Skeletal muscle satellite cell (primary cell): Measurements from ENCODE around the gene FGF11. TPM values are rescaled to one million over a fixed set of nuclear protein-coding genes. Genes with fewer than 3 reads are reported as not detected.

Experiments
- H3K27me3 ChIP-seq: 2 replicates; pipeline ENCODE4 v1.7.0; 2013; ENCODE audit warnings: low read length; ENCODE audit not compliant: control insufficient read depth, insufficient read depth
- H3K36me3 ChIP-seq: 2 replicates; pipeline ENCODE4 v1.7.0; 2013; ENCODE audit warnings: mild to moderate bottlenecking, control low read depth, low read length; ENCODE audit not compliant: insufficient read depth
- H3K4me1 ChIP-seq: 2 replicates; pipeline ENCODE4 v1.7.0; 2013; ENCODE audit warnings: low read length; ENCODE audit not compliant: control insufficient read depth, insufficient read depth
- H3K4me2 ChIP-seq: 2 replicates; pipeline ENCODE4 v1.7.0; 2013; ENCODE audit warnings: mild to moderate bottlenecking, low read length
- H3K4me3 ChIP-seq: 2 replicates; pipeline ENCODE4 v1.7.0; 2013; ENCODE audit warnings: low read length
- H3K9ac ChIP-seq: 2 replicates; pipeline ENCODE4 v1.7.0; 2013; ENCODE audit warnings: mild to moderate bottlenecking, low read depth, low read length, moderate library complexity
- H3K9me3 ChIP-seq: replicated peaks from 2 replicates; pipeline ENCODE4 v1.7.0; 2013; ENCODE audit warnings: mild to moderate bottlenecking, control low read depth, low read length
- total RNA-seq: library from RNA; depleted of rRNA; stranded (reverse); fragments of >200 nt; gene quantifications from 2 replicates; pipeline ENCODE4 v1.2.3, GENCODE V29; 2012; rRNA removed

The FGF11 gene
- total RNA-seq = 0.25 and 2.4 TPM in 2 replicates

- no peaks in the 10 kb centered on the region for H3K9me3 ChIP-seq
- H3K36me3 ChIP-seq = no peaks in the 10 kb centered on the region
- peaks cover 9% of the 10 kb centered on the region for H3K27me3 ChIP-seq
- peak within 1 kb of the TSS; percentile 90 for H3K4me2 ChIP-seq
- peak within 1 kb of the TSS; percentile 66 for H3K4me3 ChIP-seq
- H3K4me1 ChIP-seq = peaks cover 52% of the 10 kb centered on the region
- peak within 1 kb of the TSS; percentile 43 for H3K9ac ChIP-seq
Observed at GRCh38 chr17:7439462-7440112, at the start of gene FGF11. Gene FGF11 (plus strand): TSS chr17:7439512. CDS start chr17:7439621, 109 bp downstream.

GRCh38 chr17:7389924-7390910, 49.1 kb upstream of the FGF11 start:
- H3K27me3 ChIP-seq = no peaks in the 10 kb centered on the region
- no peak overlapping the region for H3K4me2 ChIP-seq
- H3K9me3 ChIP-seq = no peaks in the 10 kb centered on the region
- peaks cover 50% of the 10 kb centered on the region for H3K36me3 ChIP-seq
- peaks cover 10% of the 10 kb centered on the region for H3K4me1 ChIP-seq
- no peak overlapping the region for H3K4me3 ChIP-seq
- H3K9ac ChIP-seq = no peak overlapping the region

GRCh38 chr17:7391307-7391706, 48.0 kb upstream of the FGF11 start:
- Histone ChIP-seq H3K9ac (no peak overlapping the region), H3K4me2 (no peak overlapping the region), H3K27me3 (no peaks in the 10 kb centered on the region), H3K36me3 (peaks cover 50% of the 10 kb centered on the region), H3K9me3 (no peaks in the 10 kb centered on the region), H3K4me1 (peaks cover 10% of the 10 kb centered on the region), H3K4me3 (no peak overlapping the region)

GRCh38 chr17:7392696-7393612, 46.4 kb upstream of the FGF11 start:
- H3K4me3 ChIP-seq = peak overlapping the region; percentile 76
- H3K4me1 ChIP-seq = peaks cover 10% of the 10 kb centered on the region
- peak overlapping the region; percentile 86 for H3K9ac ChIP-seq

GRCh38 chr17:7393613-7394451, 45.5 kb upstream of the FGF11 start:
- H3K36me3 ChIP-seq = peaks cover 39% of the 10 kb centered on the region
- no peaks in the 10 kb centered on the region for H3K9me3 ChIP-seq
- H3K27me3 ChIP-seq = no peaks in the 10 kb centered on the region
- H3K4me2 ChIP-seq = peak overlapping the region; percentile 95
- peak overlapping the region; percentile 76 for H3K4me3 ChIP-seq
- H3K9ac ChIP-seq = peak overlapping the region; percentile 86
- H3K4me1 ChIP-seq = peaks cover 10% of the 10 kb centered on the region

More at GRCh38 chr17:7392696-7393612, 46.4 kb upstream of the FGF11 start:
- peaks cover 48% of the 10 kb centered on the region for H3K36me3 ChIP-seq
- peak overlapping the region; percentile 95 for H3K4me2 ChIP-seq
- no peaks in the 10 kb centered on the region for H3K27me3 ChIP-seq
- no peaks in the 10 kb centered on the region for H3K9me3 ChIP-seq

- Histone ChIP-seq H3K36me3 (peaks cover 31% of the 10 kb centered on the region), H3K4me2 (peak within 1 kb of the TSS; percentile 95), H3K9me3 (no peaks in the 10 kb centered on the region), H3K27me3 (no peaks in the 10 kb centered on the region), H3K4me3 (peak within 1 kb of the TSS; percentile 76), H3K9ac (peak within 1 kb of the TSS; percentile 86), H3K4me1 (peaks cover 10% of the 10 kb centered on the region)
Observed at GRCh38 chr17:7394452-7395191, 44.7 kb upstream of the FGF11 start, which contains the start of gene PLSCR3. Gene PLSCR3 (minus strand): TSS chr17:7394525. CDS start chr17:7394110, 415 bp downstream.

GRCh38 chr17:7396147-7396546, 43.2 kb upstream of the FGF11 start:
- Histone ChIP-seq H3K4me2 (no peak overlapping the region), H3K4me3 (no peak overlapping the region), H3K9ac (no peak overlapping the region), H3K36me3 (peaks cover 16% of the 10 kb centered on the region), H3K27me3 (no peaks in the 10 kb centered on the region), H3K9me3 (no peaks in the 10 kb centered on the region), H3K4me1 (peaks cover 14% of the 10 kb centered on the region)

GRCh38 chr17:7398612-7399011, 40.7 kb upstream of the FGF11 start:
- Histone ChIP-seq H3K9ac (no peak overlapping the region), H3K27me3 (no peaks in the 10 kb centered on the region), H3K36me3 (no peaks in the 10 kb centered on the region), H3K9me3 (no peaks in the 10 kb centered on the region), H3K4me3 (no peak overlapping the region), H3K4me1 (peaks cover 16% of the 10 kb centered on the region), H3K4me2 (no peak overlapping the region)

GRCh38 chr17:7403043-7403726, 36.1 kb upstream of the FGF11 start:
- Histone ChIP-seq H3K9ac (peak overlapping the region; percentile 76), H3K4me2 (peak overlapping the region; percentile 97)

More at GRCh38 chr17:7403043-7403726, 36.1 kb upstream of the FGF11 start:
- Histone ChIP-seq H3K4me3 (peak overlapping the region; percentile 89), H3K9me3 (no peaks in the 10 kb centered on the region), H3K36me3 (no peaks in the 10 kb centered on the region), H3K27me3 (no peaks in the 10 kb centered on the region), H3K4me1 (peaks cover 21% of the 10 kb centered on the region)
